Panc1 (cell line): ENCODE measurements around the gene JPH2. TPM values are rescaled to one million over a fixed set of nuclear protein-coding genes. Genes with fewer than 3 reads are reported as not detected.

Experiments used
- ATAC-seq: fragments of 200-7000 bp; cut with Tn5 transposase; 2 replicates; pipeline ENCODE4 v1.9.1; 2020; ENCODE audit warnings: mild to moderate bottlenecking, moderate library complexity
- BruUV-seq: library from RNA; stranded (reverse); fragments of 400-500 nt; replicated peaks from 2 replicates; lab custom pipeline; 2021; lab: Mats Ljungman, UMichigan
- CTCF ChIA-PET: fragments of 300-600 bp; sonication (Branson Sonifier 250); formaldehyde crosslinking; loops from one replicate; lab custom pipeline; 2022; ENCODE audit warnings: antibody characterized with exemption; lab: Charles Lee
- POLR2A ChIA-PET: fragments of 300-600 bp; sonication (Branson Sonifier 250); formaldehyde crosslinking; loops from one replicate; lab custom pipeline; 2022; ENCODE audit warnings: antibody characterized with exemption; lab: Charles Lee
- DNase-seq: peaks from one replicate; pipeline ENCODE4 v3.0.0-alpha.2; 2010; ENCODE audit warnings: low read depth, low spot score
- H3K27ac ChIP-seq: 2 replicates; pipeline ENCODE4 v1.5.1; 2011; ENCODE audit warnings: mild to moderate bottlenecking, low read length, inconsistent platforms
- H3K27me3 ChIP-seq: fragments of 200-500 bp; sonication (Bioruptor generic); 2 replicates; pipeline ENCODE4 v1.6.0; 2014; ENCODE audit warnings: low read length, inconsistent platforms; ENCODE audit not compliant: control insufficient read depth, insufficient read depth
- H3K36me3 ChIP-seq: fragments of 200-500 bp; sonication (Bioruptor generic); 2 replicates; pipeline ENCODE4 v1.5.1; 2014; ENCODE audit warnings: inconsistent platforms, mild to moderate bottlenecking, low read length, moderate library complexity; ENCODE audit not compliant: control insufficient read depth, insufficient read depth
- H3K4me1 ChIP-seq: 2 replicates; pipeline ENCODE4 v1.5.1; 2011; ENCODE audit warnings: inconsistent platforms, mild to moderate bottlenecking, low read length, moderate library complexity; ENCODE audit not compliant: control insufficient read depth, insufficient read depth
- H3K4me3 ChIP-seq, 2 experiments: 2 replicates each; pipeline ENCODE4 v1.5.1; 2011 to 2012; ENCODE audit warnings: low read depth in 2 of 2, low read length in 2 of 2, mild to moderate bottlenecking in 2 of 2, inconsistent platforms in 1 of 2, moderate library complexity in 1 of 2
- H3K9me3 ChIP-seq: fragments of 200-500 bp; sonication (Bioruptor generic); 2 replicates; pipeline ENCODE4 v1.5.1; 2014; ENCODE audit warnings: low read depth, mild to moderate bottlenecking, inconsistent platforms, low read length, moderate library complexity; ENCODE audit not compliant: control insufficient read depth, insufficient read depth
- POLR2AphosphoS5 ChIP-seq: IDR thresholded peaks from 2 replicates; pipeline ENCODE4 v1.6.1; 2012; ENCODE audit warnings: mild to moderate bottlenecking, low read depth, low read length, moderate library complexity
- SIN3A ChIP-seq: IDR thresholded peaks from 2 replicates; pipeline ENCODE4 v1.6.1; 2012; ENCODE audit warnings: low read depth, mild to moderate bottlenecking, low read length, moderate library complexity, borderline replicate concordance; ENCODE audit not compliant: insufficient read depth
- TCF7L2 ChIP-seq: IDR thresholded peaks from 2 replicates; pipeline ENCODE4 v1.6.1; 2011; ENCODE audit warnings: mild to moderate bottlenecking, low read depth, low read length, inconsistent platforms
- in situ Hi-C: cut with HindIII; loops from 2 replicates; pipeline ENCODE4 v1.10.0; 2016; ENCODE audit warnings: low sequenced_read_pairs, low pct_unique_long_range_greater_than_20kb
- intact Hi-C: fragments of 100-400 bp; cut with micrococcal nuclease; formaldehyde crosslinking; loops from one replicate; pipeline ENCODE4 v1.10.0; 2022; ENCODE audit not compliant: unreplicated experiment
- total RNA-seq: library from RNA; stranded (reverse); gene quantifications from one replicate; pipeline ENCODE4 v1.2.1, GENCODE V29; 2021; ENCODE audit not compliant: unreplicated experiment
- TF ChIP-seq, protein P1 (sequence below): fragments of 450-650 bp; IDR thresholded peaks from 2 replicates; pipeline ENCODE4 v1.5.1; 2017; ENCODE audit warnings: mild to moderate bottlenecking
- TF ChIP-seq, protein P2 (sequence below), 2 experiments: IDR thresholded peaks; 2 replicates each; pipeline ENCODE4 v1.6.1; 2011 to 2012; ENCODE audit warnings: low read depth in 2 of 2, control low read depth in 1 of 2, low read length in 1 of 2, mild to moderate bottlenecking in 1 of 2, moderate library complexity in 1 of 2; ENCODE audit not compliant: insufficient read depth in 1 of 2

The JPH2 gene
- total RNA-seq, 1 experiment from 2014 or later = 0.49 TPM

DNA sequence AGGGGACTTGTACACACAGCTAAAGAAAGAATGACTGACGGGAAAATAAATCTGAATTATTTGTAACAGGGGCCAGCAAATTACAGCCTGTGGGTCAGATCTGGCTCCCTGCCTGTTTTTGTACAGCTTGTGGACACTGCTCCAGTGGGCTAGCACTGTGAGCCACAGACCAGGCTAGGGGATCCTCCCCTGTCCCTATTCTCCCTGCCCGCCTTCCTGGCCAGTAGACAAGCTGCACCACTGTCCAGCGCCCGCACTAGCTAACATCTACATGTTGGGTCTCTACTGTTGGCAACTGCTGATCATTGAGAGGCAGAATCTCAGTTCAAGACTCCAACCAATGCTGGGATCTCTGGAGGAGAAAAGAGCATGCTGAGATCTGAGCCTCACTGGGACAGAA, 12.9 kb upstream of the JPH2 start:
- H3K36me3 ChIP-seq = peaks cover 32% of the 10 kb centered on the region
- BruUV-seq = no TSS peak

DNA sequence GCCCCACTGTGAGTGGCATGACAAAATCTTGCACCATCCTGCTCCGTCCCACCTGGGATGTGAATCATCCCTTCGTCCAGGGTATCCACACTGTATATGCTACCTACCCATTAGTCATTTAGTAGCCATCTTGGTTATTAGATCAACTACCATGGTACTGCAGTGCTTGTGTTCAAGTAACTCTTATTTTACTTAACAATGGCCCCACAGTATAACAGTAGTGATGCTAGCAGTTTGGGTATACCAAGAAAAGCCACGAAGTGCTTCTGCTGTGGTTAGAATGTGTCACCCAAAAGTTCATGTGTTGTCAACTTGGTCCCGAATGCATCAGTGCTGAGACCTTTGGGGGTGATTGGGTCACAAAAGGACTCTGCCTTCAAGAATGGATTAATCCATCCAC, 11.9 kb upstream of the JPH2 start:
- H3K36me3 ChIP-seq = peaks cover 32% of the 10 kb centered on the region
- POLR2A ChIA-PET = no interaction called here
- no peaks in the 10 kb centered on the region for H3K27me3 ChIP-seq
- H3K4me3 ChIP-seq = no peak overlapping the region
- no peak overlapping the region for H3K27ac ChIP-seq
- no peak for ATAC-seq
- in situ Hi-C loops = no loop called here
- TF ChIP-seq, protein P1, sequence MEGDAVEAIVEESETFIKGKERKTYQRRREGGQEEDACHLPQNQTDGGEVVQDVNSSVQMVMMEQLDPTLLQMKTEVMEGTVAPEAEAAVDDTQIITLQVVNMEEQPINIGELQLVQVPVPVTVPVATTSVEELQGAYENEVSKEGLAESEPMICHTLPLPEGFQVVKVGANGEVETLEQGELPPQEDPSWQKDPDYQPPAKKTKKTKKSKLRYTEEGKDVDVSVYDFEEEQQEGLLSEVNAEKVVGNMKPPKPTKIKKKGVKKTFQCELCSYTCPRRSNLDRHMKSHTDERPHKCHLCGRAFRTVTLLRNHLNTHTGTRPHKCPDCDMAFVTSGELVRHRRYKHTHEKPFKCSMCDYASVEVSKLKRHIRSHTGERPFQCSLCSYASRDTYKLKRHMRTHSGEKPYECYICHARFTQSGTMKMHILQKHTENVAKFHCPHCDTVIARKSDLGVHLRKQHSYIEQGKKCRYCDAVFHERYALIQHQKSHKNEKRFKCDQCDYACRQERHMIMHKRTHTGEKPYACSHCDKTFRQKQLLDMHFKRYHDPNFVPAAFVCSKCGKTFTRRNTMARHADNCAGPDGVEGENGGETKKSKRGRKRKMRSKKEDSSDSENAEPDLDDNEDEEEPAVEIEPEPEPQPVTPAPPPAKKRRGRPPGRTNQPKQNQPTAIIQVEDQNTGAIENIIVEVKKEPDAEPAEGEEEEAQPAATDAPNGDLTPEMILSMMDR = no peak
- TF ChIP-seq POLR2AphosphoS5 = no peak
- TF ChIP-seq SIN3A = no peak
- TF ChIP-seq TCF7L2 = no peak
- TF ChIP-seq, protein P2, sequence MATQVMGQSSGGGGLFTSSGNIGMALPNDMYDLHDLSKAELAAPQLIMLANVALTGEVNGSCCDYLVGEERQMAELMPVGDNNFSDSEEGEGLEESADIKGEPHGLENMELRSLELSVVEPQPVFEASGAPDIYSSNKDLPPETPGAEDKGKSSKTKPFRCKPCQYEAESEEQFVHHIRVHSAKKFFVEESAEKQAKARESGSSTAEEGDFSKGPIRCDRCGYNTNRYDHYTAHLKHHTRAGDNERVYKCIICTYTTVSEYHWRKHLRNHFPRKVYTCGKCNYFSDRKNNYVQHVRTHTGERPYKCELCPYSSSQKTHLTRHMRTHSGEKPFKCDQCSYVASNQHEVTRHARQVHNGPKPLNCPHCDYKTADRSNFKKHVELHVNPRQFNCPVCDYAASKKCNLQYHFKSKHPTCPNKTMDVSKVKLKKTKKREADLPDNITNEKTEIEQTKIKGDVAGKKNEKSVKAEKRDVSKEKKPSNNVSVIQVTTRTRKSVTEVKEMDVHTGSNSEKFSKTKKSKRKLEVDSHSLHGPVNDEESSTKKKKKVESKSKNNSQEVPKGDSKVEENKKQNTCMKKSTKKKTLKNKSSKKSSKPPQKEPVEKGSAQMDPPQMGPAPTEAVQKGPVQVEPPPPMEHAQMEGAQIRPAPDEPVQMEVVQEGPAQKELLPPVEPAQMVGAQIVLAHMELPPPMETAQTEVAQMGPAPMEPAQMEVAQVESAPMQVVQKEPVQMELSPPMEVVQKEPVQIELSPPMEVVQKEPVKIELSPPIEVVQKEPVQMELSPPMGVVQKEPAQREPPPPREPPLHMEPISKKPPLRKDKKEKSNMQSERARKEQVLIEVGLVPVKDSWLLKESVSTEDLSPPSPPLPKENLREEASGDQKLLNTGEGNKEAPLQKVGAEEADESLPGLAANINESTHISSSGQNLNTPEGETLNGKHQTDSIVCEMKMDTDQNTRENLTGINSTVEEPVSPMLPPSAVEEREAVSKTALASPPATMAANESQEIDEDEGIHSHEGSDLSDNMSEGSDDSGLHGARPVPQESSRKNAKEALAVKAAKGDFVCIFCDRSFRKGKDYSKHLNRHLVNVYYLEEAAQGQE (IDR thresholded peaks at IDR 0.05; ENCODE audit: insufficient read depth in 1 of 2, low read depth in 2 of 2, low read length in 1 of 2) = no peak
- CTCF ChIA-PET = no interaction called here
- BruUV-seq = no TSS peak
- H3K9me3 ChIP-seq = no peaks in the 10 kb centered on the region
- DNase-seq = no peak
- intact Hi-C loops = no loop called here
- peaks cover 4% of the 10 kb centered on the region; the same call in 1 of the 2 replicates for H3K4me1 ChIP-seq

More for the DNA sequence above, 12.9 kb upstream of the JPH2 start:
- TF ChIP-seq, protein P1 = no peak
- TF ChIP-seq SIN3A (no peak), POLR2AphosphoS5 (no peak), TCF7L2 (no peak)
- TF ChIP-seq, protein P2 (IDR thresholded peaks at IDR 0.05; ENCODE audit: insufficient read depth in 1 of 2, low read depth in 2 of 2, low read length in 1 of 2) = no peak
- Histone ChIP-seq H3K4me1 (peaks cover 13% of the 10 kb centered on the region), H3K27me3 (no peaks in the 10 kb centered on the region), H3K9me3 (no peaks in the 10 kb centered on the region), H3K27ac (no peak overlapping the region), H3K4me3 (no peak overlapping the region)
- in situ Hi-C loops = no loop called here
- ChIA-PET POLR2A (no interaction called here), CTCF (no interaction called here)
- ATAC-seq (no peak), DNase-seq (no peak)
- intact Hi-C loops = no loop called here
